ENCODE measurements around the gene TXNDC11. TPM values are rescaled to one million over a fixed set of nuclear protein-coding genes. Genes with fewer than 3 reads are reported as not detected.

The TXNDC11 gene
- total RNA-seq, 6 donors from 2014 or later = 81.2 to 148 (median 117) TPM

DNA sequence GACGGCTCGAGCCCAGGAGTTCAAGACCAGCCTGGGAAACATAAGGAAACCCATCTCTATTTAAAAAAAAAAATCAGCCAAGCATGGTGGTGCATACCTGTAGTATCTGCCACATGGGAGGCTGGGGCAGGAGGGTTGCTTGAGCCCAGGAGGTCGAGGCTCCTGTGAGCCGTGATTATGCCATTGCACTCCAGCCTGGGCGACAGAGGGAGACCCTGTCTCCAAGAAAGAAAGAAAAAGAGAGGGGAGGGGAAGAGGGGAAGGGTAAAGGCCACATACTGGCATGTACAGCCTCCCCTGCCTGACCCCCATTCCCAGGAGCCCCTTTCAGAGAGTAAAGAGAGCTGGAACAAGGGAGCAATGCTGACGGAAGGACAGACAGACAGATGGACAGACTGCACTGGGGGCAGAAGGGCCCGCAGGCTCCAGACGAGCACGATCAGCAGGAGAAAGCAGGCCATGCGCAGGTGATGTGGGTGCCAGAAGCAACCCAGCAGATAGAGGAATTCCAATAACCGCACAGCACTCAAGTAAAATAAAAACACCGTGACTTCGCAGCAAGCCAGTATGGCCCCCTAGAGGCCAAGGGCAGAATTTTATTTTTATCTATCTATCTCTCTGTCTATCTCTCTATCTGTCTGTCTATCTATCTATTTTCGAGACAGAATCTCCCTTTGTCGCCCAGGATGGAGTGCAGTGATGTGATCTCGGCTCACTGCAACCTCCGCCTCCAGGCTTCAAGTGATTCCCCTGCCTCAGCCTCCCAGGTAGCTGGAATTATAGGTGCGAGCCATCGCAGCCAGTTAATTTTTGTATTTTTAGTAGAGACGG lies 101.5 kb downstream of the TXNDC11 start:
- H3K9me3 ChIP-seq = no peaks in the 10 kb centered on the region
- H3K27me3 ChIP-seq = no peaks in the 10 kb centered on the region
- ATAC-seq (ENCODE audit: low FRiP score in 2 of 2) (peak; percentile 83), DNase-seq (peak in 1 of 2 donors; percentile 56)
- no peak for TF ChIP-seq EP300 (IDR thresholded peaks at IDR 0.05)
- TF ChIP-seq, protein P1, sequence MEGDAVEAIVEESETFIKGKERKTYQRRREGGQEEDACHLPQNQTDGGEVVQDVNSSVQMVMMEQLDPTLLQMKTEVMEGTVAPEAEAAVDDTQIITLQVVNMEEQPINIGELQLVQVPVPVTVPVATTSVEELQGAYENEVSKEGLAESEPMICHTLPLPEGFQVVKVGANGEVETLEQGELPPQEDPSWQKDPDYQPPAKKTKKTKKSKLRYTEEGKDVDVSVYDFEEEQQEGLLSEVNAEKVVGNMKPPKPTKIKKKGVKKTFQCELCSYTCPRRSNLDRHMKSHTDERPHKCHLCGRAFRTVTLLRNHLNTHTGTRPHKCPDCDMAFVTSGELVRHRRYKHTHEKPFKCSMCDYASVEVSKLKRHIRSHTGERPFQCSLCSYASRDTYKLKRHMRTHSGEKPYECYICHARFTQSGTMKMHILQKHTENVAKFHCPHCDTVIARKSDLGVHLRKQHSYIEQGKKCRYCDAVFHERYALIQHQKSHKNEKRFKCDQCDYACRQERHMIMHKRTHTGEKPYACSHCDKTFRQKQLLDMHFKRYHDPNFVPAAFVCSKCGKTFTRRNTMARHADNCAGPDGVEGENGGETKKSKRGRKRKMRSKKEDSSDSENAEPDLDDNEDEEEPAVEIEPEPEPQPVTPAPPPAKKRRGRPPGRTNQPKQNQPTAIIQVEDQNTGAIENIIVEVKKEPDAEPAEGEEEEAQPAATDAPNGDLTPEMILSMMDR (IDR thresholded peaks at IDR 0.05) = peak; percentile 68 to 89 (median 78)
- 40 to 43% methylated on average over 20 of the region's 20 CpGs for WGBS, 2 donors
- H3K27ac ChIP-seq = peak overlapping the region; percentile 86 to 91 (median 89)
- H3K4me1 ChIP-seq = peaks cover 19 to 24% (median 20%) of the 10 kb centered on the region in 4 donors
- H3K4me3 ChIP-seq = no peak overlapping the region
- H3K36me3 ChIP-seq = no peaks in the 10 kb centered on the region

DNA sequence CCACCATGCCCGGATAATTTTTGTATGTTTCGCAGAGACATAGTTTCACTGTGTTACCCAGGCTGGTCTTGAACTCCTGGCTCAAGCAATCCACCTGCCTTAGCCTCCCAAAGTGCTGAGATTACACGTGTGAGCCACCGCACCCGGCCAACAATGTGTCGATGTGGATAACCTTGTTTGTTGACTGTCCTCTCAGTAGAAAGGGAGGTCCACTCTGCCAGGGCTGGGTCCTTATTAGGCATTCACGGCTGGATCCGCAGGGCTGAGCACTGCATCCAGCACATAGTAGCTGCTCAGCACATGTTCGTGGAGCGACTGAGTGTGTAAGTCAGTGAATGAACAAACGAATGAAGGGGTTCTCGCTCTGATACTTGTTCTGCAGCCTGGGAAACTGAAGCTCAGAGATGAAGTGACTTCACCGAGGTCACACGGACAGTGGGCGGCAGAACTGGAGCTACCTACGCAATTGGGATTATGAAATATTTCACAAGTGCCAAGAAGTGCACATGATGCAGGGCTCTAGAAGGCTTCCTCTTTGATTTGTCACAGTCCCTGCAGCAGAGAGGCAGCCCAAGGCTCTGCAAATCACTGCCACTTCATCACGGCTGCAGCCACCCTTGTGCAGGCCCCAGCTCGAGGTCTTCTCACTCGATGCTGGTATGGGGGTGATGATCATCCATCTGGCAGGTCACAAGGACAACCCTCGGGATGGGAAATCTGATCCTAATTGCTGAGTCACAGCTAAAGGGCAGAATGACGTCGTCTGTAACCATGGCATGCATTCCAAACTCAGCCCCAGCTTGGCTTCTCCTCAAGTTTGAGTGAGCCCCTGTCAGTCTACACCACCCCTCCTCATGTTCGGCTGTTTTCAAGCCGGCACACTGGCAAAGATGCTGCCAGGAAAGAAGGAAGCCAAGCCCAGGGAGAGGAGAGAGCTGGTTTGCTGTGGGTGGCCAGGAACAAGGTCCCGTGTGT lies 102.4 kb downstream of the TXNDC11 start:
- TF ChIP-seq POLR2A (IDR thresholded peaks at IDR 0.05) (peak in 2 of 4 donors; percentile 52 to 84), EP300 (IDR thresholded peaks at IDR 0.05) (peak; percentile 90 to 98 (median 92)), POLR2AphosphoS5 (IDR thresholded peaks at IDR 0.05) (peak; percentile 92 to 99)
- TF ChIP-seq, protein P1 (IDR thresholded peaks at IDR 0.05) = peak in 1 of 6 experiments; percentile 6
- Histone ChIP-seq H3K36me3 (no peaks in the 10 kb centered on the region), H3K4me3 (no peak overlapping the region), H3K27ac (peak overlapping the region; percentile 86 to 91 (median 89)), H3K4me1 (peaks cover 19 to 24% (median 20%) of the 10 kb centered on the region in 4 donors), H3K9me3 (no peaks in the 10 kb centered on the region), H3K27me3 (no peaks in the 10 kb centered on the region)
- WGBS, 2 donors = 35 to 67% methylated on average over 11 to 25 of the region's 25 CpGs
- ATAC-seq (ENCODE audit: low FRiP score in 2 of 2) (peak; percentile 92 to 93), DNase-seq (peak in 1 of 2 donors; percentile 92)

- DNase-seq = no peak
- Histone ChIP-seq H3K27me3 (no peaks in the 10 kb centered on the region), H3K36me3 (no peaks in the 10 kb centered on the region), H3K9me3 (no peaks in the 10 kb centered on the region), H3K4me1 (peaks cover 19 to 25% (median 22%) of the 10 kb centered on the region in 4 donors), H3K4me3 (no peak overlapping the region), H3K27ac (peak overlapping the region in 3 of 4 donors; percentile 87 to 91 (median 91))
- WGBS, 2 donors = 47% methylated on average over 4 of the region's 4 CpGs
- TF ChIP-seq EP300 (IDR thresholded peaks at IDR 0.05) (no peak), POLR2A (IDR thresholded peaks at IDR 0.05) (no peak), POLR2AphosphoS5 (IDR thresholded peaks at IDR 0.05) (no peak)
- TF ChIP-seq, protein P1 (IDR thresholded peaks at IDR 0.05) = no peak
- no peak for ATAC-seq (ENCODE audit: low FRiP score in 2 of 2)
Observed at GRCh38 chr16:11639008-11639562, 103.6 kb downstream of the TXNDC11 start.

- ATAC-seq (ENCODE audit: low FRiP score in 2 of 2) (no peak), DNase-seq (no peak)
- Histone ChIP-seq H3K27ac (no peak overlapping the region), H3K27me3 (no peaks in the 10 kb centered on the region), H3K9me3 (no peaks in the 10 kb centered on the region), H3K4me1 (peaks cover 20 to 33% (median 24%) of the 10 kb centered on the region in 4 donors), H3K4me3 (no peak overlapping the region), H3K36me3 (no peaks in the 10 kb centered on the region)
- 82 to 92% methylated on average over 4 of the region's 4 CpGs for WGBS, 2 donors
- no peak for TF ChIP-seq POLR2AphosphoS5 (IDR thresholded peaks at IDR 0.05)
- no peak for TF ChIP-seq EP300 (IDR thresholded peaks at IDR 0.05)
- no peak for TF ChIP-seq POLR2A (IDR thresholded peaks at IDR 0.05)
- TF ChIP-seq, protein P1 (IDR thresholded peaks at IDR 0.05) = no peak
Observed at GRCh38 chr16:11638140-11638539, 104.5 kb downstream of the TXNDC11 start.

Measured in upper lobe of left lung (tissue), 6 donors.